ENCODE results near the gene DGKQ. TPM values are rescaled to one million over a fixed set of nuclear protein-coding genes. Genes with fewer than 3 reads are reported as not detected.

Gene DGKQ
- total and polyA plus RNA-seq, 7 donors, result 2.2 to 3.9 (median 2.8) TPM

GRCh38 chr4:1021386-1022050 is 48.1 kb upstream of the DGKQ start:
- intact Hi-C loops (cut with DNase I), result no loop called here
- 78 to 88% (median 85%) methylated on average over 19 of the region's 19 CpGs for WGBS, 3 donors
- ATAC-seq, result no peak
- no peak for DNase-seq
- H3K4me3 ChIP-seq, result no peak overlapping the region
- no peaks in the 10 kb centered on the region for H3K4me1 ChIP-seq
- no peaks in the 10 kb centered on the region for H3K36me3 ChIP-seq (ENCODE audit: insufficient read depth in 1 of 2, low read depth in 1 of 2)
- no peaks in the 10 kb centered on the region for H3K9me3 ChIP-seq
- TF ChIP-seq CTCF (IDR thresholded peaks at IDR 0.05), result no peak
- H3K27me3 ChIP-seq (ENCODE audit: insufficient read depth in 3 of 3, low read length in 2 of 3), result no peaks in the 10 kb centered on the region
- H3K27ac ChIP-seq, result no peak overlapping the region

- H3K4me1 ChIP-seq, result no peaks in the 10 kb centered on the region
- intact Hi-C loops (cut with DNase I), result no loop called here
- H3K36me3 ChIP-seq (ENCODE audit: insufficient read depth in 1 of 2, low read depth in 1 of 2), result no peaks in the 10 kb centered on the region
- H3K9me3 ChIP-seq, result no peaks in the 10 kb centered on the region
- no peak for TF ChIP-seq CTCF (IDR thresholded peaks at IDR 0.05)
- no peaks in the 10 kb centered on the region for H3K27me3 ChIP-seq (ENCODE audit: insufficient read depth in 3 of 3, low read length in 2 of 3)
- WGBS, 3 donors, result 74 to 91% (median 87%) methylated on average over 23 of the region's 23 CpGs
- no peak for DNase-seq
- H3K4me3 ChIP-seq, result no peak overlapping the region
- ATAC-seq, result no peak
- H3K27ac ChIP-seq, result no peak overlapping the region
Observed at GRCh38 chr4:1019729-1020470, 46.5 kb upstream of the DGKQ start.

GRCh38 chr4:1019320-1019719 is 46.0 kb upstream of the DGKQ start:
- intact Hi-C loops (cut with DNase I), result no loop called here
- no peaks in the 10 kb centered on the region for H3K4me1 ChIP-seq
- no peaks in the 10 kb centered on the region for H3K9me3 ChIP-seq
- no peaks in the 10 kb centered on the region for H3K36me3 ChIP-seq (ENCODE audit: insufficient read depth in 1 of 2, low read depth in 1 of 2)
- ATAC-seq (no peak), DNase-seq (no peak)
- no peak overlapping the region for H3K27ac ChIP-seq
- H3K4me3 ChIP-seq, result no peak overlapping the region
- WGBS, 3 donors, result 66 to 78% (median 71%) methylated on average over 9 of the region's 9 CpGs
- H3K27me3 ChIP-seq (ENCODE audit: insufficient read depth in 3 of 3, low read length in 2 of 3), result no peaks in the 10 kb centered on the region
- no peak for TF ChIP-seq CTCF (IDR thresholded peaks at IDR 0.05)

GRCh38 chr4:1018147-1019020 is 45.0 kb upstream of the DGKQ start:
- ATAC-seq (no peak), DNase-seq (no peak)
- no peak overlapping the region for H3K27ac ChIP-seq
- 80 to 86% (median 80%) methylated on average over 27 to 29 of the region's 29 CpGs for WGBS, 3 donors
- H3K4me3 ChIP-seq, result no peak overlapping the region
- H3K4me1 ChIP-seq, result no peaks in the 10 kb centered on the region
- H3K9me3 ChIP-seq, result no peaks in the 10 kb centered on the region
- H3K36me3 ChIP-seq (ENCODE audit: insufficient read depth in 1 of 2, low read depth in 1 of 2), result no peaks in the 10 kb centered on the region
- no peak for TF ChIP-seq CTCF (IDR thresholded peaks at IDR 0.05)
- no peaks in the 10 kb centered on the region for H3K27me3 ChIP-seq (ENCODE audit: insufficient read depth in 3 of 3, low read length in 2 of 3)
- intact Hi-C loops (cut with DNase I), result no loop called here
